Hematopoietic multipotent progenitor cell (in vitro differentiated cells): ENCODE measurements around the gene SKA2. TPM values are rescaled to one million over a fixed set of nuclear protein-coding genes. Genes with fewer than 3 reads are reported as not detected.
"Not testable (repeated sequence)": the region's sequence is repeated elsewhere in the genome, so short reads cannot be mapped to it uniquely, and the experiment has no call there.

Source experiments
- DNase-seq, 3 donors: peaks; one replicate each; pipeline ENCODE4 v3.0.0-alpha.2; 2011 to 2015; ENCODE audit warnings: low read depth in 2 of 3, low spot score in 2 of 3
- small RNA-seq: library from RNA; depleted of rRNA; stranded (forward); fragments of <200 nt; gene quantifications from one replicate; pipeline ENCODE3, GENCODE V24; 2012
- total RNA-seq: library from RNA; depleted of rRNA; stranded (reverse); fragments of >200 nt; gene quantifications from one replicate; pipeline ENCODE4 v1.2.3, GENCODE V29; 2012

The SKA2 gene
- total RNA-seq, 1 donor: 6.2 TPM

GRCh38 chr17:59105852-59106462, 49.0 kb downstream of the SKA2 start:
- peak; percentile 38 to 80 (median 68) for DNase-seq

GRCh38 chr17:59101178-59101577, 53.8 kb downstream of the SKA2 start:
- no peak for DNase-seq

GRCh38 chr17:59097876-59098275, 57.1 kb downstream of the SKA2 start:
- DNase-seq: no peak

GRCh38 chr17:59094861-59095530, 60.0 kb downstream of the SKA2 start:
- no peak for DNase-seq

- DNase-seq: no peak
These were observed 61.2 kb downstream of the SKA2 start for GRCh38 chr17:59093702-59094231.

GRCh38 chr17:59093145-59093701, 61.8 kb downstream of the SKA2 start:
- DNase-seq: no peak

- DNase-seq: not testable (repeated sequence)
These were observed 64.4 kb downstream of the SKA2 start for GRCh38 chr17:59090593-59090992.

- DNase-seq: no peak
These were observed 70.8 kb downstream of the SKA2 start for GRCh38 chr17:59084154-59084553.

GRCh38 chr17:59074494-59074893, 80.5 kb downstream of the SKA2 start:
- DNase-seq: no peak

- no peak for DNase-seq
These were observed 81.0 kb downstream of the SKA2 start for GRCh38 chr17:59073972-59074371.

- no peak for DNase-seq
These were observed 85.1 kb downstream of the SKA2 start for GRCh38 chr17:59069856-59070255.

- no peak for DNase-seq
These were observed 87.2 kb downstream of the SKA2 start for GRCh38 chr17:59067756-59068155.

GRCh38 chr17:59067340-59067739, 87.6 kb downstream of the SKA2 start:
- DNase-seq: no peak

GRCh38 chr17:59062509-59062908, 92.5 kb downstream of the SKA2 start:
- DNase-seq: no peak

Small RNAs within 50 kb of the gene (small RNA-seq; reads per million reads assigned to genes)
- gene MIR301A (220 reads per million, percentile 98 among the genes with 10 or more reads in this experiment), gene MIR454 (179 reads per million, percentile 98 among the genes with 10 or more reads in this experiment), gene RNU2-58P (1.2 reads per million, percentile 44 among the genes with 10 or more reads in this experiment)

Other genes starting within 250 kb of the SKA2 start
- gene TRIM37, start 48.3 kb downstream of the SKA2 start, total RNA-seq: 14.5 TPM
- gene PRR11, start 560 bp upstream of the SKA2 start, total RNA-seq: 2.4 TPM
- gene SMG8, start 54.8 kb upstream of the SKA2 start, total RNA-seq: 11.8 TPM
- 8.9 TPM for gene GDPD1, start 65.3 kb upstream of the SKA2 start, total RNA-seq
- 11.8 TPM for gene YPEL2, start 176.5 kb upstream of the SKA2 start, total RNA-seq